Fibroblast of upper back skin (primary cell): ENCODE data around the gene IL6ST.
"Not testable (repeated sequence)": the region's sequence is repeated elsewhere in the genome, so short reads cannot be mapped to it uniquely, and the experiment has no call there.

Experiments used
- DNase-seq: peaks from one replicate; pipeline ENCODE4 v3.0.0-alpha.2; 2013

Gene IL6ST

GRCh38 chr5:55959208-55959607, 35.6 kb downstream of the IL6ST start:
- DNase-seq, result no peak

DNA sequence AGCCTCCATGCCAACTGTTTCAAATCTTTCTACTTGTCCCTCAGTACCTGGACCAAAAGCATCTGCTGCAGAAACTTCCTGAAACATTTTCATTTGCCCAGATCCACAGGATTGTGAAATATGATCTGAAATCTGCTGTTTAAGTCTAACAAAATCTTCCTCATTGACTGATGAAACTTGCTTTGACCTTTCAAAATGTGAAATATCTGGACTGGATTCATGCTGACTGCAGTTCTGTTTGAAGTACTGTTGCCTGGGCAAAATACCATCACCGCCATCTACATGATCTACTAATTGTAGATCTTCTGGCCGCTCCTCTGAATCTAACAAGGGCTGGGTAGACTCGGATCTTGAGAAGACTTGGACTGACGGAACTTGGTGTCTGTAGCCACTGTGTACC, 53.6 kb downstream of the IL6ST start:
- not testable (repeated sequence) for DNase-seq

DNA sequence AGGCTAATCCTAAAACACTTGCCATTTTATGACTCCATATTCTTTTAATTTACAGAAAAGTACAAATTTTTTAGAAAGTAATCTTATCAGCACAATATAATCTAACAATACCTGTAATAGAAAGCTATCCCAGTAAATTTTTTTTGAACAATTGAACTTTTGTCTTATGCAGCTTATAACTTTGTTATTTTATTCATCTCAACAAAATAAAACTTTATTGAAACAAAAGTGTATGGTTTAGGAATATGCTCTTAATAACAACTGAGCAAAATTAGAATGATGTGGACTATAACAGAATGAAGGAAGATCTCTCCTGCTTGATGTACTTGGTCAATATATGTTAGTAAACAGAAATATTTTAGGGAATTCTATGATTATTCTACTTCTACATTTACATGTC, 57.2 kb downstream of the IL6ST start:
- not testable (repeated sequence) for DNase-seq

DNA sequence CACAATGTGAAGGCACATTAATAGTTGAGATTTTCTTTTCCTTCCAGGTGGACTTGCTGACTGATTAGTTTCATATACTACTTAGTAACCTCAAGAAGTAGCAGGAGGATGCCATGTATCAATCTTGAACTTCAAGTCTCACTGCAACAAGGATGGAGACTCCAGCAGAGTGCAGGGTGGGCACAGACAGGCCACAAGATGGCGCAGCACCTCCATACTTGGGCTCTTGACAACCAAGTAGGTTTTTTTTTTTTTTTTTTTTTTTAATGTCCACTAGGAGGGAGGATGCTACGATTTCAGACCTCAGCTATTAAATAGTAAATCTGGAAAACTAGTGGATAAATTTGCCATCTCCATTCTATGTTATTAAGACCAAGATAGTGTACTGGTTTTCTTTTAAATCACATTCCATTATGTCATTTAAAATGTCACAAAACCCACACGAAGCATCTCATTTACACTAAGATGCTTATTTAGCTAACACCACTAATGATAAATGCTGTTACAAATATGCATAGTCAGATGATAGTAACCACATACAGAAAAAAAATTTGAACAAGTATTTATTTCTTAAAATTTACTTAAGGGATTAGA, 58.6 kb downstream of the IL6ST start:
- DNase-seq, result peak; percentile 87

GRCh38 chr5:55935371-55935770, 59.4 kb downstream of the IL6ST start:
- no peak for DNase-seq

- no peak for DNase-seq
Measured at GRCh38 chr5:55934720-55935119, 60.0 kb downstream of the IL6ST start.

GRCh38 chr5:55934115-55934613, 60.6 kb downstream of the IL6ST start:
- no peak for DNase-seq

GRCh38 chr5:55933377-55934114, 61.2 kb downstream of the IL6ST start:
- DNase-seq, result no peak

DNA sequence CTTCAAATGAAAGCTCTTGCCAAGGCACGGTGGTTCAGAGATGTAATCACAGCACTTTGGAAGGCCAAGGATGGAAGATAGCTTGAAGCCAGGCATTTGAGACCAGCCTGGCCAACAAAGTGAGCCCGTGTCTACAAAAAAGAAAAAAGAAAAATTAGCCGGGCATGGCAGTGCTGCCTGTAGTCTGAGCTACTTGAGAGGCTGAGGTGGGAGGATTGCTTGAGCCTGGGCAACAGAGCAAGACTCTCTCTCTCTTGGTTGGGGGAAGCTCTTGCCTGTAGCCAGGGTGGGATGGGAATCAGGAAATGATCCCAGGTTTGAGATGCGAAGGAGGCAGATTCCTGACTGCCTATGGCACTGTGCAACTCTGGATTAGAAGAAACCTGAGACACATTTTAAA, 62.1 kb downstream of the IL6ST start:
- no peak for DNase-seq

DNA sequence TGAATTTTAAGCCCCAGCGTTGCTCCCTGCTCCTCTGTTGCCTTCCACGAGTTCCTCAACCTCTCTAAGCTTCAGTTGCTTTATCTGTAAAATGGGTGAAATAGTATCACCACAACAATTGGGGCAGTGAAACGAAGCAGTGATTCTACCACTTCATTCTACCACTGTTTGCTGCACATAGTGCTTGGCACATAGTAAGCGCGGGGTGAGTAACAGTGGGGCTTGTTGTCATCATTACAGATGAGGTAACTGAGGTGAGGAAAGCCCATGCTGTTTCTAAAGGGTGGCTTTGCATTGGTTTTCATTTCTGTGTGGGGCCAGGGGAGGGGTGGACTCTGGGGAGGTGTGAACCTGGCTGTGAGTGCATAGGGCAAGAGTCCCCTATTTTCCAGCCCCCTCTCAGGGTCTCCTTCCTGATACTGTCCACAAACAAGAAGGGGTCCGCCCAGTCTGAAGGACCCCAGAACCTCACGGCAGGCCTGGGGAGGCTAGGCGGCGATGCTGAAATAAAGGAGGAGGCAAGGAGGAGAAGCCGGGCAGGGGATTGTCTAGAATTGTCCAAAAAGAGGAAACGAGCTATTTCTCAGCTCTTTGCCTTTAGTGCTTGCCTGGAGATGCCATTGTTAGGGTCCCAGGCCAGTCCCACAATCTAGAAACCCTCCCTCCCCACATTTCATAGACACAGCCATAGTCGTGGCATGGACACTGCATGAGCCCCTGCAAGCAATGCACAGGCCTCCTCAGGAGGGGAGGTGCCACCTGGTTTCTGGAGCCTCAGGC, 65.6 kb downstream of the IL6ST start:
- DNase-seq, result no peak

GRCh38 chr5:55927861-55928655, 66.7 kb downstream of the IL6ST start:
- DNase-seq, result no peak

DNA sequence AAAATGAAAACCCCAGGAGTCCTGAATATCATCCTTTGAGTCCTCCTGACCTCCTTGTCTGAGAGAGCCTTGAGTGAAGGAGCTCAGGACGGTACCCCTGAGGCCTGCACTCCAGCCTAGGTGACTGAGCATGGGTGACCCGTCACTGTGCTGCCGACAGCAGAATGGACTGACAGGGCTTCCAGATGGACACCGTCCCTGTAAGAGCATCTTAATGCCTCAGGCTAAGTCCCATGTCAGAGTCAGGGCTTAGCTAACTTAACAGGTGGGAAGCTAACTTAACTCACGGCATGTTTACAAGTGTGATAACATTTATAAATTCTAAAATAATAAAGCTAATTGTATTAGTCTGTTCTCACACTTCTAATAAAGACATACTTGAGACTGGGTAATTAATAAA, 68.3 kb downstream of the IL6ST start:
- DNase-seq, result no peak

DNA sequence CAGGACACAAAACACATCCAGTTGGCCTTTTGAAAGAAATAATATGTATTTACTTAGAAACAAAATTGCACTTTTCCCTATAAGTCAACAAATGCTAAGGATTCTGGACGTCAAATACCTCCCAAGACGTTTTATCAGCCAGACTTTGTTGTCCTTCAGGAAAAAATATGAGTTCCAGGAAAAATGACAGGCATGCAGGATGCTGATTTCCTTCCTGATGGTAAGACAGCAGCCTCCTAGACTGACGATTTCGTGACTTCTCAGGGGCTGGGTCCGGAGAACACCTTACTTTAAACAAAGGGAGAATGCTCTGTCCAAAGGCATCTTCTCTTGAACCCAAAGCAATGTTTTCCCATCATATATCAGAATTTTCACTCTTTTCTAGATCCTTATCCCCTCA, 69.1 kb downstream of the IL6ST start:
- no peak for DNase-seq

DNA sequence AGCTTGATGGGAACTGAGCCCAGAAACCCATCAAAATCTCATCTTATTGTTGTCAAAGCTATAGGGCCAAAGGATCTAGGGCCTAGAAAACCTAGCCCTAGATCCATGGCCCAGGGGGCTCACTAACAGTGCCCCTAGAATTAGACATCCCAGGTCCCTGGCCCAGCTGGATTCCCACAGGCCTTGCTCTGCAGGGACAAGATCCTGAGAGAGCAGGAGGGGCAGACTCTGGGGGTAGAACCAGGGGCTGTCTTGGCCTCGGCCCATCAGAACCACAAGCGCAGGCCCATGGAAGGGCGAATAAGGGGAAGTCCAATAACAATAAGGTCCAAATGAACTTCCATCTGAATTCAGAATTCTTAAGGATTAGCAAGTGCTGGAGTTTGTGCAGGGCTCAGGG, 69.6 kb downstream of the IL6ST start:
- DNase-seq, result no peak

- no peak for DNase-seq
Measured at GRCh38 chr5:55924744-55925143, 70.0 kb downstream of the IL6ST start.

DNA sequence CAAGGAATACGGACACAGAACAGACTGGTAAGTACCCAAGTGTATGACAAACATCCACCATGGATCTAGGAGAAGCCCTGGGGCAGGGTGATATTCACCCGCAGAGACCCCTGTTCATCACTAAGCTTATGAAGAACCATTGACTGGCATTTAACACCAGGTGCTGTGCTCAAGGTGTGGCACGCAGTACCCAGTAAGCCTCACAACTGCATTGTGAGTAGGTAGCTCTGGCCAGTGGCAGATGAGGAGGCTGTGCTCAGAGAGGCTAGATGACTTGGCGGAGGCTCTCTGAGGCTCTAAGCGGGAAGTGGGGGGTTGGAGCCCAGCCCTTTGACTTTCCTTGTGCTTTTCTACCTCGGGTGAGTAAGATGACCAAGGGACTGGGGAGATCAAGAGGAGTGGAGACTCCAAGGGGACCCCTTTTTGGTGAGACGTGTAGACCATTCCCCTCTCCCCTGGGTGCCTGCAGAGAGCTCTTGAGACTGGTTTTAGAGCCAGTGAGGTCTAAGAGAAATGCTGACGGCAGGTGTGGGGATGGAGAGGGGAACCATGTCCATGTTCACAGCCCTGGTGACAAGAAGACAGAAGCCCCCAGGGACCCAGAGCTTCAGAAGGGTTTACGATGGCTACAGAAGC, 70.8 kb downstream of the IL6ST start:
- no peak for DNase-seq

DNA sequence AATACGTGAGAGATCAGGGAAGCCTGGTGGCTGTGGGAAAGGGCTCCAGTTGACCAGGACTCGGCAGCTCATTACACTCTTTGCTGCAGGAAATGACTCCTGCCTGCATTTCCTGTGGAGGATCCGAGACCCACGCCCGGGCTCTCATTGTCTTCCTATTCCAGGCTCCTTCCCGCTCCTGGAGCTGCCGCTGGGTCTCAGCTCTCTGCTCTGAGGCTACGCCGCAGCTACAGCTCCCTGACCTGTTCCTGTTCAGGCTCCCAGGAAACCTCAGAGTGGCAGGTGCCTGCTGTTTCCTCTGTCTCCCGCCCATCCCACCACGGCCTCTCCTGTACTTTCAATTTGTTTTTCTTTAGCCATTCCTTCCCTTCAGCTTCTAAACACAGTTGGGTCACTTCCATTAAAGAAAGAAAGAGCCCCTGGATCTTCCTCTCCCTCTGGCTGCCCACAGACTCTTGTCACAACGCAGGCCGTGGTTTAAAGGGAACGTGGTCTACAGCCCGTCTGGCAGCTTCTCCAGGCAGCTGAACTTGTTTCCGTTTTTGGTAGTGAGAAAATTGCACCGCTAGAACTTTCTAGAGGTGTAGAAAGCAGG, 71.5 kb downstream of the IL6ST start:
- DNase-seq, result no peak

GRCh38 chr5:55921617-55922016, 73.1 kb downstream of the IL6ST start:
- DNase-seq, result no peak

DNA sequence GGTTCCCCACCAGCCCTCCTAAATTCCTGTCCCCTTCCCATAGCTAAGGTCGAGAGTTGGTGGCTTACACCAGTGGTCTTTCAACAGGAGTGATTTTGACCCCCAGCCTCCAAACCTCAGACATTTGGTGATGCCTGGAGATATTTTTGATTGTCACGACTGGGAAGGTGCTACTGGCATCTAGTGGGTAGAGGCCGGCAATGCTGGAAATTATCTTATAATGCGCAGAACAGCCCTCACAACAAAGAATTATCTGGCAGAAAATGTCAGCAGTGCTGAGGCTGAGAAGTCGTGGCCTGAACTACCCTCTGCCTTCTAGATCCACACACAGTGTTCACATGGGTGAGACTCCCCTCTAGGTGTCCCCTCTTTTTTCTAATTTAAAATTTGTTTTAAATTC, 74.0 kb downstream of the IL6ST start:
- DNase-seq, result no peak

DNA sequence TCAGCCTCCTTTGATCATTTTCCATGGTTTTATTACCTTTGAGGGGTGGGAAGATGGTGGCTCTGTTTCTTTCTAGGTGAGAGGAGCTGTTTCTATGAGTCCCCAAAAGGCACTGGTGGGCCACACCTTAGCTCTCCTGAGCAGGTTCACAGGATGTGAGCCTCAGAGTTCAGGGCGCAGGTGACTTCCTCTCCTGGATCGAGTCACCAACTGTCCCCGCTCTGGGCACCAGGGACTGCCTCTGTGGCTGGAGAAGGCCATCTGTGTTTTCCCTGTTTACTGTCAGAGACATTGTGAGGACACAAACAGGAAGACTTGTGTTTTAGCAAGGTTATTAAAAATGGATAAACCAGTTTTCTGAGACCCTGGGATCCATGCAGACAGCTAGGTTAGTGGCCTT, 75.1 kb downstream of the IL6ST start:
- no peak for DNase-seq

- no peak for DNase-seq
Measured at GRCh38 chr5:55918087-55919035, 76.4 kb downstream of the IL6ST start.
